NCI-H1417 (cell line): ENCODE measurements around the gene CLEC7A.

ENCODE experiments used
- DNase-seq, 3 experiments: peaks; one replicate each; lab custom pipeline; 2025; lab: John Stamatoyannopoulos, UW

CLEC7A gene

DNA sequence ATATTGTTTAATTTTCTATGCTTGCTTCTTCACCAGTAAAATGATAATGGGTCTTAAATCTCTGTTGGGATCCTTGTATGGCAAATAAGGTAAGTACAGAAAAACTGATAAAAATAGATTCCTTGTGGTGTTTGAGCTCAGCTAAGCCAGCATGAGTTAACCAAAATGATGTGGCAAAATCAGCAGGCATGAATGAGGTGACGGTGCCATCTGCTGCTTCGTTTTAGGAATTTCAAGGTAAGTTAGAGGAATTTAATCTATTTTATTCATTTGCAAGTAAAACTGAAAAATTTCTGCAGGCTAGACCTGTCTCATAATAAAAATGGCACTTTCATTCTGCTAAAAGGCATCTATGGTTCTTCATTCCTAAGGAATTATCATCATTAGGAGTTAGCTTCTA is 10.0 kb upstream of the CLEC7A start:
- peak; percentile 25 to 81 (median 29) for DNase-seq

DNA sequence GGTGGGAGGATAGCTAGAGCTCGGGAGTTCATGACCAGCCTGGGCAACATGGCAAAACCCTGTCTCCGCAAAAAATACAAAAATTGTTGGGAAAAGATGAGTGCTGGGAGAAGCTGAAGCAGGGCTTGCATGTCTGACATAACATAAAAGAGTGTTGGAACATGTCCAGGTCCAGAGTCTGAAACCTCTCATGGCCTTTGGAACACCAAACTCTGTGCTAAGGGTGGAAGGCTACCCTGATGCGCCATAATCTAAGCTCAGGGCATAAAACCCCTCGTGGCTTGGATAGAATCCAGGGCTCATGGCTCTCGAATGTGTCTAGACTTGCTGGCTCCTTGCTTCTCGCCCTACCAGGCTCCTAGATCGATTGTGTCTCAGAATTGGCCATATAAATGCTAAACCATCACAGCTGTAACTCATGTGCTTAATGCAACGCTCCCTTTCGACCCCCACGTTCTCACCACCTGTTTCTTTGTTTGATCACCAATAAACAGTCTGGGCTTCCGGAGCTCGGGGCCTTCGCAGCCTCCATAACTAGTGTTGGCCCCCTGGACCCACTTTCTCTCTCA is 6.7 kb upstream of the CLEC7A start:
- DNase-seq: peak in 2 of 3 experiments; percentile 15 to 29

DNA sequence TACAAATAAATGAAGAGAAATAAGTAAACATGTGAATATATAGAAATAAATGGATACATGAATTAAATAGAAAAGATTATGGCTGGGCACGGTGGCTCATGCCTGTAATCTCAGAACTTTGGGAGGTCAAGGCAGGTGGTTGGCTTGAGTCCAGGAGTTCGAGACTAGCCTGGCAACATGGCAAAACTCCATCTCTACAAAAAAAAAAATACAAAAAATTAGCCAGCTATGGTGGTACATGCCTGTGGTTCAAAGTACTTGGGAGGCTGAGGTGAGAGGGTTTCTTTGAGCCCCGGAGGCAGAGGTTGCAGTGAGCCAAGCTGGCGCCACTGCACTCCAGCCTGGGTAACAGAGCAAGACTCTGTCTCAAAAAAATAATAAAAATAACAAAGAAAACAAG is 5.1 kb upstream of the CLEC7A start:
- DNase-seq: no peak

DNA sequence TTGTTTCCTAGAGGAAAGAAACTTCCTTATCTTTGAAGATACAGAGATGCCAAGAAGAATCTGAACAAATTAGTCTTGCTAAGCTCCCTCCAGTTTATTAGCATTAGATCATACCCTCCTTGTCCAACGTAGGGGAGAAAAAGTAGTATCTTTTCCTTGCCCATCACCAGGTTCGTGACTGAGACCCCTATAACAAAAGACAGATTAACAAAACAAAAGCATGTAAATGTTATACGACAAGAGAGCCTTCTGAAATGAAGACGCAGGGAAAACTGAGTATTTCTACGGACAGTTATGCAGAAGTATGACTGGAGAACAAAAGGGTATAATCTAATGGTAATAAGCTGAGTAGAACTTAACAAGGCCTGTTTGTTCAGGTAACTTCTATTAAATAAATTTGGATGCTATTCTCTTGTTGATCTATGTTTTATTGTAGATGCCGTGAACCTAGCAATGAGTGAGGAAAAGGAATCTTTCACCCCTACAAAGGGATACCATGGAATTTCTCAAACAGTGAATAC is 2.9 kb upstream of the CLEC7A start:
- DNase-seq: no peak

DNA sequence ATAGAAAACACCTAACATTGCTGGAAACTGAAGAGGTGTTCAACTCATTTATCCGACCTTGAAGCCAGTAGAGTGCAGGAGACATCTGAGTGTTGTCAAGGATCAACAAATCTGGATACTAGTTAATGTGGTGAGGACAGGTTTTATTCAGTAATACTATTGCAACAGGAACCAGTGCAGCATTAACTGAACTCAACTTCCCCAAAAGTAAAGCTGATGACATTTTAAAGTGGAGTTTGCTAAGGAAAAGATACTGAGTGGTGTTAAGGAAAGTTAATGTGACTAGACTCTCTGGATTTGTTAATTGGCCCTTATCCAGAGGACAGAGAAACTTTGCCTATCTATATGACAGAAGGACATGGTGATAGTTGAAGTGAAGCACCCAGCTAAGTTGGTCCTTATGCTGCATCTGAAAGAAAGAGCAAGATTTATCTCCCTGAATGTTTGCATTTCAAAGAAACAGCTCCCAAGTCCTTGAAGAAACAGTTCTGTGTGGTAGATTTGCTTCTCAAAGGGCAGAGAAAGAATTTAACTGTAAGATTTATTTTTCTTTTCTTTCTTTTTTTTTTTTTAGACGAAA is 1.2 kb upstream of the CLEC7A start:
- DNase-seq: no peak

DNA sequence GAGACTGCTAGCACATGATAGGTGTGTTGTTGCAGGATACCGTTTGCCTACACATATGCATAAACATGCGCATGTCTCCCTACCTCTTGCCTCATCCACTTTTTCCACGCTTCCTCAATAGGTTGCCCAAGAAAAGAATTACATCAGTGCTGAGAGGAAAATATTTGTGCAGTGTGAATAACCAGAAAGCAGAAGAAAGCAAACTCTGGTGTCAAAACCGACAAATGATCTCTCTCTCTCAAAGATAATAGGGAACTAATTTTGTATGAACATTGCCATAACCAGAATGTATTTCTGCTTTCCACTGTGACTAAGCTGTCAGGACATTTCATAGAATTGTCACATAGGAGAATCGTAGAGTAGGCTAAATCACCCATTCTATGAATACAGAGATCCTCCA is 1.3 kb downstream of the CLEC7A start:
- DNase-seq: no peak

DNA sequence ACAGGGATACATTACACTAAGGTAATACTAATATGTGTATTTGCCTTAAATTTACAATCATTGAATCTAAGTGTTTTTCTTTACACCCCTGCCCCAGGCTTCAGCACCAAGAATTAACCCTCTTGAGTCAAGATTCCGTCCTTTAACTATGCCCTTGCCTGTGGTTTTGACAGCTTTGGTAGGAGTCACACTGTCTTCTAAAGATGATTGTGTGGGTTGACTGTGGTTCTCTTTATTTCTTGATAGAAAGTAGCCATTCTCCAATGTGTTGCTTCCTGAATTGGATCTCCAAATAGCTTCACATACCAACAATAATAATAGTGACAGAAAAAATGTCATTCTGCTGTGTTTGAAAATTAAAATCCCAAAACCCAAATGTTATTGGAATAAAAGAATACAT is 3.6 kb downstream of the CLEC7A start:
- no peak for DNase-seq

DNA sequence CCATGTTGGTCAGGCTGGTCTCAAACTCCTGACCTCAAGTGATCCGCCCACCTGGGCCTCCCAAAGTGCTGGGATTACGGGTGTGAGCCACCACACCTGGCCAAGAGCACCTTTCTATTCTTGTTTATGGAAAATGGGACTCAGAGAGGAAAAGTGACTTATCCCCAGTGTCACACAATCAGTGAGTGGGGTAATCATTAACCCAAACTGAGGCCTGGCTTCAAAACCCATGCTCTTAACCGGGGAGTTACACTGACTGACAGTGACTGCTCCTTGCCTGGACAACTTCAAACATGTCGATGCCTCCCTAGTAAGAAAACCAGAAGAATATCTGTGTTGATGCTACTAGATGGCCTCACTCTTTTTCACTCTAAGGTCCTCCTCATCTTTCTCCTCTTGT is 7.3 kb downstream of the CLEC7A start:
- no peak for DNase-seq

DNA sequence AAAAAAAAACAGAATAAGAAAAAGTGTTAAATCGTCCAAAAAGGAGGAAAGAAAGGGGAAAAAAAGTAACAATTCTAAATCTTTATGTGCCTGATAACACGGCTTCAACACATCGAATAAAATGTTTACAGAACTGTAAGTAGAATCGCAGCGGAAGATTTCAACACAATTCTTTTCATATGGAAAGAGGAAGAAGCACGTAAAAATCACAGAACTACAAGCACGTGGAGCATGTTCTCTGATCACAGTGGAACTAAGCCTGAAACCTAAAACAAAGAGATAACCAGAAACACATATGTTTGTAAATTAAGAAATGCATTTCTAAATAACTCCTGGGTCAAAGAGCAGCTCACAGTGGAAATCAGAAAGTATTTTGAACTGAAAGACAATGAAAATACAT is 8.7 kb downstream of the CLEC7A start:
- no peak for DNase-seq

DNA sequence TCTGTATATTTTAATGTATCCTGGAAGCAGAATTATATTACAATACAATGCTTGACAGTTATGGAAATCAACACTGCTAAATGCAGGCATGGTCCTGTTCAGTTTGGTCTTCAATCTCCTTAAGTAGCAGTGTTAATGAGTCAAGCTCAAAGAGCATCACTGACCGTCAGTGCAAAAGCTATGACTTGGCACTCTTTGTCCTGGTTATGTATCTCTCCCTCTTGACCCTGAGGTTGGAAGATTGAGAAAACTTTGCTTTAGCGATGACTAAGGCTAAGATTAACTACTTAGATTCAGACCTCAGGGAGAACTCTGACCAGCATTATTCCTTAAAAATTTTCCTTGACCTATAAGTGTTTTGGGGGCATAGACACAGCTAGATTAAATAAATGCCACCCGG is 10.9 kb downstream of the CLEC7A start:
- no peak for DNase-seq

DNA sequence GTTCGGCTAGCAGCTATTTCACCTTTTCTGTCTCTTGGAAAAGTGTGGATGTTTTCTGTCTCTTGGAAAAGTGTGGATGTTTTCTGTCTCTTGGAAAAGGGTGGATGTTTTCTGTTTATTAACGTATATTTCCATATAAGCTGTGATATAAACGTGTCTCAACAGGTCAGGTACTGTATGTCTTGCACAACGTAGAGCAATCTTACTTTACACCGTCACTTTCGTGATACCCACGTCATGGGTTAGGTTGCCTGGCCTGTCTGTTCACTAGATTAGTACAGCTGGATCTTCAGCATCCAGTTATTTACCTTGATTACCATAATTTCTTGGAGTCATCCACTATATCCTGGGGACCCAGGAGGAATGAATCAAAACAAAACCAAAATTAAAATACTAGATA is 14.1 kb downstream of the CLEC7A start:
- DNase-seq: no peak

DNA sequence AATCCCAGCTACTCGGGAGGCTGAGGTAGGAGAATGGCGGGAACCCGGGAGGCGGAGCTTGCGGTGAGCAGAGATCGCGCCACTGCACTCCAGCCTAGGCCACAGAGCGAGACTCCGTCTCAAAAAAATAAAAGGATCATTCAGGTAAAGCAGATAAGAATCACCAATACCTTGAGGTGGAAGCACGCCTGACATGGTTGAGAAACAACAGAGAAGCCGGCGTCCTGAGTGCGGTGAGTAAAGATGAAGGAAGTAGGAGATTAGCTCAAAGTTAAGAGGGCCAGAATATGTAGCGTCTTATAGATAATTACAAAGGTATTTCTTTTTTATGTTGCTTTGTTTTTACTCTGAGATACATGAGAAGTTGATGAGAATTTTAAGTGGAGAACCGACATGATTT is 14.7 kb downstream of the CLEC7A start:
- no peak for DNase-seq

DNA sequence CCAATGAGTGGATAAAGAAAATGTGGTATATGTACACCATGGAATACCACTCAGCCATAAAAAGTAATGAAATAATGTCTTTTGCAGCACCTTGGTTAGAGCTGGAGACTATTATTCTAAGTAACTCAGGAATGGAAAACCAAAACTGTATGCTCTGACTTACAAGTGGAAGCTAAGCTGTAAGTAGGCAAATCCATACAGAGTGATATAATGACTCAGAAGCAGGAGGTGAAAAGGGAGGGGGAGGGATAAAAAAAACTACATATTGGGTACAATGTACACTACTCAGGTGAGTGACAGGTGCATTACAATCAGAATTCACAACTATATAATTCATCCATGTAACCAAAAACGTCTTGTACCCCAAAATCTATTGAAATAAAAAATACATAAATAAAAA is 16.1 kb downstream of the CLEC7A start:
- DNase-seq: no peak

DNA sequence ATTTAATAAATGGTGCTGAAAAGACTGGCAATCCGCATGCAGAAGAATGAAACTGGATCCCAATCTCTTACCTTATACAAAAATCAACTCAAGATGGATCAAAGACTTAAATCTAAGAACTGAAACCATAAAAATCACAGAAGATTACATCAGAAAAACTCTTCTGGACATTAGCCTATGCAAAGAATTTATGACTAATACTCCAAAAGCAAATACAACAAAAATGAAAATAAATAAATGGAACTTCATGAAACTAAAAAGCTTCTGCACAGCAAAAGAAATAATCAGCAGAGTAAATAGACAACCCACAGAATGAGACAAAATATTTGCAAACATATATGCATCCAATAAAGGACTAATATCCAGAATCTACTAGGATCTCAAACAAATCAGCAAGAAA is 16.9 kb downstream of the CLEC7A start:
- no peak for DNase-seq

DNA sequence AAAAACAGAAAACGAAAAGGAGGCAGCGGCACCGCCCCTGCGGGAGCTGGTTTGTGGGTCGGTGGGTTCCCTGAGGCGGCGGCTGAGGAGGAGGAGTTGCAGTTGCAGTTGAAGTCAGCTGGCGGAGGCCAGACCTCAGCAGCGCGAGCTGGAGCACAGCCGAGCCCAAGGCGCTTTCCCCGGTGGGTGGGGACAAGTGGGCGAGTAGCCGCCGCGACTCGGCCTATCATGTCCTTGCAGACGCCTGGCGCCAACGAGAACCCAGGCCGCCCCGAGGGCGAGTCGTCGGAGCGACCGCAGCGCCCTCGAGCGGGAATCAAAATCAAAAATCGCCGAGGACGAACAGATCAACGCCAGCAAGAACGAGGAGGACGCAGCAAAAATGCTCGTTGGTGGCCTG is 18.5 kb downstream of the CLEC7A start:
- no peak for DNase-seq

DNA sequence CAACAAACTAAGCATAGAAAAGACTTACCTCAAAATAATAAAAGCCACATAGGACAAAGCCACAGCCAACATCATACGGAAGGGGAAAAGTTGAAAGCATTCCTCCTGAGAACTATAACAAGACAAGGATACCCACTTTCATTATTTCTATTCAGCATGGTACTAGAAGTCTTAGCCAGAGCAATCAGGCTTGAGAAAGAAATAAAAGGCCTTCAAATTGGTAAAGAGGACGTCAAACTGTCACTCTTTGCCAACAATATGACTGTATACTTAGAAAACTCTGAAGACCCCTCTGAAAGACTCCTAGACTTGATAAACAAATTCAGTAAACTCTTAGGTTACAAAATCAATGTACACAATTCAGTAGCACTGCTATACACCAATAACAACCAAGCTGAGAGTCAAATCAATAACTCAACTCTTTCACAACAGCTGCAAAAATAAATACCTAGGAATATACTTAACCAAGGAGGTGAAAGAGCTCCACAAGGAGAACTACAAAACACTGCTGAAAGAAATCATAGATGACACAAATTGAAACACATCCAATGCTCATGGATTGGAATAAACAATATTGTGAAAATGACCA is 19.6 kb downstream of the CLEC7A start:
- DNase-seq: no peak

DNA sequence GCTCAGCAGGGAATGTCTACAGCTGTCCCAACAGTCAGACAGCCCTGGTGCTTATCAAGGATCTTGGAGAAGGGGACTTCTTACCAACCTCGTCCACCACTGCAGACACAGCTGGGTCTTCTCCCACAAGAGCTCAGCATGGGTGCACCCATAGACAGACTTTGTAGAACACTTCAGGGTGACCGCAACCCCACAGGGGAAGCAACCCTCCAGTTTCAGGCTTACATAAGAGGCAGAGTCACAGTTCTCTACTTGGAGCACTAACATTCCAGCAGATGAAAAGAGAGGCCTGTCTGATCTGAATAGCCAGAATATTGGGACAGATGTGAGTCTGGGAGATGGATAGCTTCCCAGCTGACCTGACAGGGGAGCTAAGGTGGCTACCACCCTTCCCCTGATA is 27.7 kb downstream of the CLEC7A start:
- no peak for DNase-seq

DNA sequence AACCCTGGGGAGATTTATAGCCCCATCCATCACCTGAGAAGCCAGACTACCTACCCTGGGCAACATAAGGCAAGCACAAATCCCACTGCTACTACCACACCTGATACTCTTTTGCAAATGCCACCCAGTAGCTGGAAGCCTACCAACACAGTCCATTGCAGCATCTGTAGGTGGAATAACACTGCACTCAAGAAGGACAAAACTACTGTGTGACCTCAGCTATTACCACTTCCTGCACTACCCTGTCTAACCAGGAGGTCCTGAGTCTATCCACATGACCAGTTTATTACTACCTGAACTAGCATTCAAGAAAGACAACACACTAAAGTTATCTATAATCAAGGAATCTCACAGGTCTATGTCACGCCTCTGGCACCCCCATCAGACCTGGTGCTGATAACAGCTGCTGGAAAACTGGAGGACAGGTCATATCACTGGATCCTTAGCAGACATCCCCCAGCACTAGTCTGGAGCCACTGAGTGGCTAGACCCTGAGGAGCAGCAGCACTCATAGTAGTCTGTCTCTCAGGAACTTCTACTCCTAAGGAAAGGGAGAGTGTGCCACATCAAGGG is 28.3 kb downstream of the CLEC7A start:
- no peak for DNase-seq

DNA sequence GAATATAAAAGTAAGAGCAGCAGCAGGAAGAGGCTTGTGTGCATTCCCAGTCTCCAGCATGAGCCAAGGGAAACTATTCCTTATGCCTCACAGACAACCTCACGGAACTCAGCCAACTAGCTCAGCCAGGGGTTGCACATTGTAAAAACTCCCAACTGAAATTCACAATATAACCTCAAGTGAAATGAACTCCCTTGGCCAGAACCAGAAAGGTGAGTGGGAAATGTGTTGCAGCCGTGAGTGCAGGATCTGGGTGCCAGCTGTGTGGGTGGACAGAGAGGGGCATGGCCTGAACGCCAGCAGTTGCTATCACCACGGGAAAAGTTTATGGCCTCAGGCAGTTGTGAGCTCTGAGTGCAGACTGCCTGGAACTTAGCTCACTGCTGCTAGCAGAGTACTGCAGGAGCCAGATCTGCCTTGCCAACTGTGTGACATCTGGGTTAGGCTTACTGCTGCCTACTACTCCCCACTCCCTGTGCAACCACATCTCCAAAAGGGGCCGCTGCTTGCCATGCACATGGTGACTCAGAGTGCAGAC is 28.9 kb downstream of the CLEC7A start:
- DNase-seq: peak in 1 of 3 experiments; percentile 45

DNA sequence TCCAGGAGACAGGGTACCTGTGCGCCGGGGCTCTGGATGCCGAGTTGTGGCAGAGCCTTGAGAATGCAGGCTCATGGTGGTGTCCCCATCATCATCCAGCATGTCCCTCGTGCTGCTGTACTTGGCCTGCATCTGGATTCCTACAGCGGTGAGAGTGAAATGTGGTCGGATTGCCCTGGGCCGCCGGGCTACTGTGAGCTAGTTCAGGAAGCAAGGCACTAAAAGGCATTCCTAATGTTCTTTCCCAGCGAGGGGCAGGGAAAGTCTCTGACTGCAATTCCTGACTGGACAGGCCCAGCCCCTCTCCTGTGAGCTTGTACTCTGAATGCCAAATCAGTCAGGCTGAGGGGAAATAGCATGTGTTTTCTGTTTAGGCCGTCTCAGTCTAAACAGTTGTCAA is 31.2 kb downstream of the CLEC7A start, which contains the start of gene CLEC1A:
Gene CLEC1A (minus strand): TSS at position 195 of the 400 bp plus-strand sequence. CDS start 63 bp downstream, at position 132.
- DNase-seq: no peak

DNA sequence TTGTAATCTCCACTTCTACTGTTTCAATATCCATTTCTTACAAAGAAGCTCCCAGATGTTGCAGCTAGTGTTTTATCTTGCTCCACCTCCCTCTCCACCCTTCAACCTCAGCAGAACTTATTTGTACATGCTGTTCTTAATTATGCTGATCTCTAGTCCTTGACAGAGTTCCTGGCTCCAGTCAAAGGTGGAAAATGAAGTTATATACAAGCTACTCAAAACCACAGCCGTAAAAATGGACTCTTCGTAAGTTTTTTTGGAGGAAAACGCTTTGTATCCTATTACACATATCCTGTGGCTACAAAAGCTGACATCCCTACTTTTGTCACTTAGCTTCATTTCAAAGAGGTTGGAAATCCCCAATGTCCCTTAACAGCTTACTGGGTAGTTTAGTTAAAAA is 32.5 kb downstream of the CLEC7A start:
- DNase-seq: no peak

DNA sequence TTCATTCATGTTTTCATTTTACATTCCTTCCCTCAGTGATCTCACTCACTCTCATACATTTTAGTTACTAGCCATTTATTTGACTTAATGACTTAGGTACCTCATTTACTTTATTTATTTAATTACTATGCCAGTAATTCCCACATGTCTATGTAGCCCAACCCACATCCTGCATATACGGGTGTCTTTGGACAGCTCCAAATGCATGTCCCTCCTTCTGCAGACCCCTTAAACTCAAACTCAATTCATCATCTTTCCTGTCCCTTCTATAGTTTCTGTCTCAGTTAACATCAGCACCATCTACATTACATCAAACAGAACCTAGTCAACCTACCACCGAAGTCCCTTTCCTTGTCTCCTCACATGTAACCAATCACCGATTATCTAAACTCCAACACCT is 34.0 kb downstream of the CLEC7A start:
- no peak for DNase-seq
